Measurements from ENCODE around the gene ZNF784.

Gene ZNF784

GRCh38 chr19:55642153-55643002, 18.0 kb upstream of the ZNF784 start:
- no peak for DNase-seq

- no peak for DNase-seq
Observed at GRCh38 chr19:55641426-55642152, 17.2 kb upstream of the ZNF784 start.

GRCh38 chr19:55640577-55641425, 16.4 kb upstream of the ZNF784 start, which contains the start of gene ZNF580:
ZNF580 (plus strand) TSS chr19:55641002; CDS start chr19:55642509, 1,507 bp downstream.
- DNase-seq: peak; percentile 47

- DNase-seq: peak; percentile 47
Observed at GRCh38 chr19:55640043-55640576, 15.7 kb upstream of the ZNF784 start.

- DNase-seq: no peak
Observed at GRCh38 chr19:55638864-55639359, 14.5 kb upstream of the ZNF784 start.

GRCh38 chr19:55637534-55637933, 13.2 kb upstream of the ZNF784 start:
- no peak for DNase-seq

- no peak for DNase-seq
Observed at GRCh38 chr19:55636723-55637122, 12.4 kb upstream of the ZNF784 start.

- DNase-seq: no peak
Observed at GRCh38 chr19:55635856-55636440, 11.6 kb upstream of the ZNF784 start.

GRCh38 chr19:55635334-55635717, 11.0 kb upstream of the ZNF784 start:
- DNase-seq: no peak

- peak; percentile 11 for DNase-seq
Observed at GRCh38 chr19:55633861-55634260, 9.5 kb upstream of the ZNF784 start.

GRCh38 chr19:55632463-55632834, 8.1 kb upstream of the ZNF784 start:
- DNase-seq: peak; percentile 90

GRCh38 chr19:55626350-55626749, 2.0 kb upstream of the ZNF784 start:
- no peak for DNase-seq

- DNase-seq: no peak
Observed at GRCh38 chr19:55625004-55625326, 599 bp upstream of the ZNF784 start.

- DNase-seq: no peak
Observed at GRCh38 chr19:55623561-55623960, 805 bp downstream of the ZNF784 start.

- DNase-seq: no peak
Observed at GRCh38 chr19:55623130-55623529, 1.2 kb downstream of the ZNF784 start.

- DNase-seq: no peak
Observed at GRCh38 chr19:55622242-55622969, 2.0 kb downstream of the ZNF784 start.

GRCh38 chr19:55621673-55622231, 2.6 kb downstream of the ZNF784 start:
- DNase-seq: no peak

GRCh38 chr19:55621205-55621672, 3.1 kb downstream of the ZNF784 start:
- no peak for DNase-seq

- DNase-seq: no peak
Observed at GRCh38 chr19:55620410-55621204, 3.8 kb downstream of the ZNF784 start.

- DNase-seq: no peak
Observed at GRCh38 chr19:55619286-55619685, 5.1 kb downstream of the ZNF784 start.
